C4-2B (cell line): ENCODE data around the gene PLIN4.

ENCODE experiments used
- CTCF ChIP-seq: fragments of 450-650 bp; conservative IDR thresholded peaks from 2 replicates; pipeline ENCODE4 v1.5.1; 2017; ENCODE audit warnings: mild to moderate bottlenecking
- ZFX ChIP-seq: fragments of 450-650 bp; IDR thresholded peaks from 2 replicates; pipeline ENCODE4 v1.6.1; 2017

DNA sequence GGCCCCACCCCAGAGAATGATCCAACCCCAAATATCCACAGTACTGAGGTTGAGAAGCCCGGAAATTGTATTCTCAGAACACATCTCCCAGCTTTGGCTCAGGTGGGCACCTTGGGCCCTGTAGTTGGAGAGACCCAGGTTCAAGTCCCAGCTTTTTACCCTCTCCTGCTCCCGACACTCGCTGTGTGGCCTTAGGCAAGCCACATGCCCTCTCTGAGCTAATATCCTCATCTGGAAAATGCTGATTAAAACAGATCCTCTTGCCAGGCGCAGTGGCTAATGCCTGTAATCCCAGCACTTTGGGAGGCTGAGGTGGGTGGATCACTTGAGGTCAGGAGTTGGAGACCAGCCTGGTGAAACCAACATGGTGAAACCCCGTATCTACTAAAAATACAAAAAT is 2.6 kb downstream of the PLIN4 start:
- TF ChIP-seq CTCF (no peak), ZFX (no peak)
